ENCODE data around the gene DYRK1B.

The DYRK1B gene

GRCh38 chr19:39867133-39867532, 33.2 kb upstream of the DYRK1B start (continued):
- no peak for TF ChIP-seq ZNF580 (tag by site-specific recombination; IDR thresholded peaks at IDR 0.05)
- no peak for TF ChIP-seq ZNF311 (tag by site-specific recombination; IDR thresholded peaks at IDR 0.05; ENCODE audit: borderline replicate concordance)
- TF ChIP-seq MYNN (tag by site-specific recombination; IDR thresholded peaks at IDR 0.05; ENCODE audit: borderline replicate concordance), result no peak
- no peak for TF ChIP-seq KLF9 (tag by site-specific recombination; IDR thresholded peaks at IDR 0.05; ENCODE audit: low read depth)
- no peak for TF ChIP-seq ZNF510 (tag by site-specific recombination; IDR thresholded peaks at IDR 0.05; ENCODE audit: insufficient replicate concordance)
- TF ChIP-seq ZSCAN16 (tag by site-specific recombination; IDR thresholded peaks at IDR 0.05), result no peak
- TF ChIP-seq, protein P1, sequence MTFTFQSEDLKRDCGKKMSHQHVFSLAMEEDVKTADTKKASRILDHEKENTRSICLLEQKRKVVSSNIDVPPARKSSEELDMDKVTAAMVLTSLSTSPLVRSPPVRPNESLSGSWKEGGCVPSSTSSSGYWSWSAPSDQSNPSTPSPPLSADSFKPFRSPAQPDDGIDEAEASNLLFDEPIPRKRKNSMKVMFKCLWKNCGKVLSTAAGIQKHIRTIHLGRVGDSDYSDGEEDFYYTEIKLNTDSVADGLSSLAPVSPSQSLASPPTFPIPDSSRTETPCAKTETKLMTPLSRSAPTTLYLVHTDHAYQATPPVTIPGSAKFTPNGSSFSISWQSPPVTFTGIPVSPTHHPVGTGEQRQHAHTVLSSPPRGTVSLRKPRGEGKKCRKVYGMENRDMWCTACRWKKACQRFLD (tag by site-specific recombination; IDR thresholded peaks at IDR 0.05), result no peak
- TF ChIP-seq ZNF221 (tag by site-specific recombination; IDR thresholded peaks at IDR 0.05; ENCODE audit: borderline replicate concordance), result no peak
- TF ChIP-seq, protein P2, sequence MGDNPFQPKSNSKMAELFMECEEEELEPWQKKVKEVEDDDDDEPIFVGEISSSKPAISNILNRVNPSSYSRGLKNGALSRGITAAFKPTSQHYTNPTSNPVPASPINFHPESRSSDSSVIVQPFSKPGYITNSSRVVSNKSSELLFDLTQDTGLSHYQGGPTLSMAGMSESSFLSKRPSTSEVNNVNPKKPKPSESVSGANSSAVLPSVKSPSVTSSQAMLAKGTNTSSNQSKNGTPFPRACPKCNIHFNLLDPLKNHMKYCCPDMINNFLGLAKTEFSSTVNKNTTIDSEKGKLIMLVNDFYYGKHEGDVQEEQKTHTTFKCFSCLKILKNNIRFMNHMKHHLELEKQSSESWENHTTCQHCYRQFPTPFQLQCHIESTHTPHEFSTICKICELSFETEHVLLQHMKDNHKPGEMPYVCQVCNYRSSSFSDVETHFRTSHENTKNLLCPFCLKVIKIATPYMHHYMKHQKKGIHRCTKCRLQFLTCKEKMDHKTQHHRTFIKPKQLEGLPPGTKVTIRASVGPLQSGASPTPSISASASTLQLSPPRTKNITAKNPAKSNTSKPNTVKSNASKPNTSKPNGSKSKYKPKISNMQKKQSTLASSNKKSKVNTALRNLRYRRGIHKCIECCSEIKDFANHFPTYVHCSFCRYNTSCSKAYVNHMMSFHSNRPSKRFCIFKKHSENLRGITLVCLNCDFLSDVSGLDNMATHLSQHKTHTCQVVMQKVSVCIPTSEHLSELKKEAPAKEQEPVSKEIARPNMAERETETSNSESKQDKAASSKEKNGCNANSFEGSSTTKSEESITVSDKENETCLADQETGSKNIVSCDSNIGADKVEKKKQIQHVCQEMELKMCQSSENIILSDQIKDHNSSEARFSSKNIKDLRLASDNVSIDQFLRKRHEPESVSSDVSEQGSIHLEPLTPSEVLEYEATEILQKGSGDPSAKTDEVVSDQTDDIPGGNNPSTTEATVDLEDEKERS (tag by site-specific recombination; IDR thresholded peaks at IDR 0.05), result no peak
- TF ChIP-seq PATZ1 (tag by site-specific recombination; IDR thresholded peaks at IDR 0.05), result no peak
- TF ChIP-seq ZNF629 (tag by site-specific recombination; IDR thresholded peaks at IDR 0.05), result no peak

DNA sequence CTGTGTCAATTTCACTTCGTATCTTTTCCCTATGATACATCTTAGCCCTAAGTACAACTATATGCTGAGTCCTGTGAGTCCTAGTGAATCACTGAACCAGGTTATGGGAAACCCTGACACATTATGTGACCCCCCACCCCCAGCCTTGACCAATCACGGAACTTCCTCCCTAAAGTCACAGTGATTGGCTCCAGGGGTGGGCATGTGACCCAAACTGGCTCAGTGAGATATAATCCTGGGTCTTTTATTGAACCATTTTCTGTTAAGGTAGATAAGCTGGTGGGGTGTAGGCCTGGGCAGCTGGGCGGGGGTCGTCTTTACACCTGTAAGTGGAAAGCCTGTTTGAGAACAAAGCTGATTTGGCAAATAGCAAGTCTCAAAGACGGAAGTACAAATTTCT, 32.0 kb upstream of the DYRK1B start:
- no peaks in the 10 kb centered on the region for H3K36me3 ChIP-seq (ENCODE audit: control insufficient read depth in 2 of 2, insufficient read depth in 1 of 2, low read length in 2 of 2)
- H3K4me1 ChIP-seq (ENCODE audit: control insufficient read depth, insufficient read depth, low read length), result peaks cover 6% of the 10 kb centered on the region
- no peaks in the 10 kb centered on the region for H3K9me3 ChIP-seq (ENCODE audit: control insufficient read depth, insufficient read depth, low read depth, low read length)
- no peak overlapping the region for H3K4me3 ChIP-seq (ENCODE audit: low read depth, low read length)
- POLR2A ChIA-PET, result no interaction called here
- no peak overlapping the region for H3K27ac ChIP-seq (ENCODE audit: extremely low read depth, low read depth, low read length)
- CTCF ChIA-PET, result interaction anchor here (0.6 kb wide), 1 partner anchor 300 kb away, joined by 3 read pairs; no protein-coding TSS in a partner anchor
- TF ChIP-seq ZNF514 (tag by site-specific recombination; IDR thresholded peaks at IDR 0.05), result no peak
- no peak for TF ChIP-seq ZFP41 (tag by site-specific recombination; IDR thresholded peaks at IDR 0.05; ENCODE audit: borderline replicate concordance)
- no peak for TF ChIP-seq ZNF692 (tag by site-specific recombination; IDR thresholded peaks at IDR 0.05)
- TF ChIP-seq KLF7 (tag by site-specific recombination; IDR thresholded peaks at IDR 0.05; ENCODE audit: borderline replicate concordance), result no peak
- TF ChIP-seq, protein P1 (tag by site-specific recombination; IDR thresholded peaks at IDR 0.05), result no peak
- TF ChIP-seq ZBTB7A (tag by site-specific recombination; IDR thresholded peaks at IDR 0.05; ENCODE audit: low read depth), result no peak
- TF ChIP-seq ZNF248 (tag by site-specific recombination; IDR thresholded peaks at IDR 0.05), result no peak
- no peak for TF ChIP-seq ZNF529 (tag by site-specific recombination; IDR thresholded peaks at IDR 0.05; ENCODE audit: insufficient replicate concordance)
- no peak for TF ChIP-seq ZNF558 (tag by site-specific recombination; IDR thresholded peaks at IDR 0.05)
- no peak for TF ChIP-seq ZNF621 (tag by site-specific recombination; IDR thresholded peaks at IDR 0.05)
- no peak for TF ChIP-seq ZNF658 (tag by site-specific recombination; IDR thresholded peaks at IDR 0.05)
- TF ChIP-seq BCL6B (tag by site-specific recombination; IDR thresholded peaks at IDR 0.05), result no peak
- TF ChIP-seq ZNF174 (tag by site-specific recombination; IDR thresholded peaks at IDR 0.05), result no peak
- TF ChIP-seq HOXA7 (CRISPR knock-in tag; IDR thresholded peaks at IDR 0.05; ENCODE audit: borderline replicate concordance), result no peak
- no peak for TF ChIP-seq ZNF112 (tag by site-specific recombination; IDR thresholded peaks at IDR 0.05)
- TF ChIP-seq, protein P3, sequence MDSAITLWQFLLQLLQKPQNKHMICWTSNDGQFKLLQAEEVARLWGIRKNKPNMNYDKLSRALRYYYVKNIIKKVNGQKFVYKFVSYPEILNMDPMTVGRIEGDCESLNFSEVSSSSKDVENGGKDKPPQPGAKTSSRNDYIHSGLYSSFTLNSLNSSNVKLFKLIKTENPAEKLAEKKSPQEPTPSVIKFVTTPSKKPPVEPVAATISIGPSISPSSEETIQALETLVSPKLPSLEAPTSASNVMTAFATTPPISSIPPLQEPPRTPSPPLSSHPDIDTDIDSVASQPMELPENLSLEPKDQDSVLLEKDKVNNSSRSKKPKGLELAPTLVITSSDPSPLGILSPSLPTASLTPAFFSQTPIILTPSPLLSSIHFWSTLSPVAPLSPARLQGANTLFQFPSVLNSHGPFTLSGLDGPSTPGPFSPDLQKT (IDR thresholded peaks at IDR 0.05; ENCODE audit: borderline replicate concordance, low read depth, low read length), result no peak
